DMS79 treated with DMSO at 0.1 percent for 48 hours (cell line): ENCODE results near the gene BTBD2.

Experiments
- DNase-seq: peaks from one replicate; lab custom pipeline; 2025; lab: John Stamatoyannopoulos, UW

BTBD2 gene

GRCh38 chr19:1941146-1942077 is 74.1 kb downstream of the BTBD2 start, which contains the start of gene CSNK1G2:
Gene CSNK1G2 (plus strand): TSS chr19:1941172. CDS start chr19:1969773, 28,601 bp downstream.
- no peak for DNase-seq

GRCh38 chr19:1938071-1938470 is 77.4 kb downstream of the BTBD2 start:
- DNase-seq = no peak

- no peak for DNase-seq
These were observed 78.5 kb downstream of the BTBD2 start for GRCh38 chr19:1936916-1937610.

- no peak for DNase-seq
These were observed 79.1 kb downstream of the BTBD2 start for GRCh38 chr19:1936430-1936829.

- no peak for DNase-seq
These were observed 79.9 kb downstream of the BTBD2 start for GRCh38 chr19:1935484-1936208.
